ENCODE data around the gene TAPBPL. TPM values are rescaled to one million over a fixed set of nuclear protein-coding genes. Genes with fewer than 3 reads are reported as not detected.

TAPBPL gene
- total and polyA plus RNA-seq, 2 of the 4 experiments (the other 2 are of a cell fraction), result 3.4 to 12.1 TPM

DNA sequence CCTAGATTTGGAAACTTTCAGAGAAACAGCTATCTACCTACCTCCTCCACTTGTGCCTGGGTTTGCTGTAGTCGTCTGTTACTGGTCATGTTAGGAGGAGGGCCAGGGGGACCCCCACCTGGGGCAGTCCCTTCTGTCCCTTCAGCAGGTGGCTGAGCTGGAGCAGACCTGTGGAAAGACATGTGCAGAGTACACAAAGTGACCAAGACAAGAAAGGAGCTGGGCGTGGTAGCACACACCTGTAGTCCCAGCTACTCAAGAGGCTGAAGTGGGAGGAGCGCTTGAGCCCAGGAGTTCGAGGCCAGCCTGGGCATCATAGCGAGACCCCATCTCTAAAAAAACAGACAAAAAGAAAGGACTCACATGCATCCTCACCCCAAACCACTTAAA lies 14.3 kb downstream of the TAPBPL start:
- peaks cover 43% of the 10 kb centered on the region for H3K36me3 ChIP-seq (ENCODE audit: control insufficient read depth, insufficient read depth, low read length)
- BruUV-seq (replicated peaks), result no TSS peak
- no CpG with 5 or more reads among the region's 5 CpGs for WGBS, 2 experiments (ENCODE audit: extremely low coverage in 2 of 2, insufficient read length in 1 of 2)

More for the DNA sequence above, 14.3 kb downstream of the TAPBPL start:
- Histone ChIP-seq H3K9me3 (ENCODE audit: control insufficient read depth, insufficient read depth, low read length) (no peaks in the 10 kb centered on the region), H3K4me1 (ENCODE audit: control insufficient read depth, insufficient read depth, low read length) (peaks cover 4% of the 10 kb centered on the region), H2AK9ac (replicated peaks; ENCODE audit: low read depth, low read length, poor library complexity) (no peak overlapping the region), H2BK5ac (ENCODE audit: low read depth, low read length, poor library complexity, severe bottlenecking) (no peak overlapping the region), H2AK5ac (ENCODE audit: low read depth, low read length) (no peak overlapping the region), H3K56ac (ENCODE audit: extremely low read depth, insufficient read depth, low read length) (no peak overlapping the region), H2BK120ac (ENCODE audit: low read depth, low read length) (no peak overlapping the region), H3K27ac (ENCODE audit: insufficient read depth, low read length) (no peak overlapping the region), H4K8ac (ENCODE audit: low read depth in 2 of 2, low read length in 2 of 2) (no peak overlapping the region), H2AFZ (replicated peaks; ENCODE audit: low read length, poor library complexity) (no peak overlapping the region), H3K23ac (ENCODE audit: low read depth, low read length) (no peak overlapping the region), H3K27me3 (ENCODE audit: control insufficient read depth, insufficient read depth, low read length) (no peaks in the 10 kb centered on the region), H2BK15ac (ENCODE audit: low read depth, low read length) (no peak overlapping the region), H3K18ac (ENCODE audit: low read depth, low read length) (no peak overlapping the region), H3K4me3 (ENCODE audit: insufficient read depth, low read depth, low read length) (no peak overlapping the region), H3K4ac (ENCODE audit: low read depth, low read length) (no peak overlapping the region), H3K14ac (replicated peaks; ENCODE audit: low read depth, low read length) (no peak overlapping the region), H3K4me2 (ENCODE audit: low read depth, low read length) (no peak overlapping the region), H4K5ac (ENCODE audit: low read depth, low read length) (no peak overlapping the region), H3K79me1 (ENCODE audit: low read depth in 1 of 2, low read length in 2 of 2) (peaks cover 16 to 45% of the 10 kb centered on the region in 2 experiments), H2BK20ac (ENCODE audit: low read depth, low read length) (no peak overlapping the region), H3K9me1 (ENCODE audit: insufficient read depth, low read length) (peaks cover 10% of the 10 kb centered on the region; the same call in 1 of the 2 replicates), H3K9ac (ENCODE audit: low read depth, low read length) (no peak overlapping the region), H4K20me1 (ENCODE audit: insufficient read depth, low read length) (peaks cover 17% of the 10 kb centered on the region), H4K91ac (ENCODE audit: insufficient read depth, low read depth, low read length) (no peak overlapping the region)
- in situ Hi-C loops (cut with MboI; ENCODE audit: low sequenced_read_pairs) (loop anchor here (25.0 kb wide), 1 partner anchor 279 kb away; no protein-coding TSS in a partner anchor), intact Hi-C loops (cut with micrococcal nuclease) (loop anchor here (5.0 kb wide), 1 partner anchor 269 kb away; no protein-coding TSS in a partner anchor), dilution Hi-C loops (cut with HindIII; ENCODE audit: low sequenced_read_pairs, unreplicated experiment) (no loop called here)
- TF ChIP-seq BHLHE40 (IDR thresholded peaks at IDR 0.05; ENCODE audit: low read depth, low read length), result no peak
- no peak for TF ChIP-seq FOS (IDR thresholded peaks at IDR 0.05; ENCODE audit: low read depth, low read length)
- TF ChIP-seq, protein P1, sequence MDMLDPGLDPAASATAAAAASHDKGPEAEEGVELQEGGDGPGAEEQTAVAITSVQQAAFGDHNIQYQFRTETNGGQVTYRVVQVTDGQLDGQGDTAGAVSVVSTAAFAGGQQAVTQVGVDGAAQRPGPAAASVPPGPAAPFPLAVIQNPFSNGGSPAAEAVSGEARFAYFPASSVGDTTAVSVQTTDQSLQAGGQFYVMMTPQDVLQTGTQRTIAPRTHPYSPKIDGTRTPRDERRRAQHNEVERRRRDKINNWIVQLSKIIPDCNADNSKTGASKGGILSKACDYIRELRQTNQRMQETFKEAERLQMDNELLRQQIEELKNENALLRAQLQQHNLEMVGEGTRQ (IDR thresholded peaks at IDR 0.05; ENCODE audit: low read depth, low read length), result no peak
- no peak for TF ChIP-seq CTCF (conservative IDR thresholded peaks at IDR 0.05; ENCODE audit: low read depth, low read length)
- TF ChIP-seq CEBPB (IDR thresholded peaks at IDR 0.05; ENCODE audit: low read depth, low read length), result no peak
- no peak for TF ChIP-seq MAZ (IDR thresholded peaks at IDR 0.05; ENCODE audit: borderline replicate concordance, low read depth, low read length)
- TF ChIP-seq MXI1 (IDR thresholded peaks at IDR 0.05; ENCODE audit: borderline replicate concordance, low read depth, low read length), result no peak
- no peak for TF ChIP-seq ELK1 (IDR thresholded peaks at IDR 0.05; ENCODE audit: borderline replicate concordance, low read depth, low read length)
- no peak for TF ChIP-seq POLR2A (IDR thresholded peaks at IDR 0.05; ENCODE audit: low read depth, low read length)
- TF ChIP-seq RFX5 (IDR thresholded peaks at IDR 0.05; ENCODE audit: low read depth, low read length), result no peak
- TF ChIP-seq RCOR1 (IDR thresholded peaks at IDR 0.05; ENCODE audit: insufficient replicate concordance, low read length), result no peak
- no peak for TF ChIP-seq RAD21 (IDR thresholded peaks at IDR 0.05; ENCODE audit: low read length)
- TF ChIP-seq NFE2L2 (IDR thresholded peaks at IDR 0.05; ENCODE audit: low read depth, low read length), result no peak
- CTCF ChIA-PET, result interaction anchor here (1.0 to 1.6 kb wide), 6 partner anchors 23 to 143 kb away, joined by 3 to 8 read pairs (median 4); no protein-coding TSS in a partner anchor
- ATAC-seq (ENCODE audit: low read depth) (no peak), DNase-seq (no peak)
- POLR2A ChIA-PET (ENCODE audit: unreplicated experiment), result interaction anchor here (0.6 kb wide), 1 partner anchor 171 kb away, joined by 3 read pairs; no protein-coding TSS in a partner anchor
